HEK293T (cell line): ENCODE results near the gene DNAJC17.
A peak's percentile ranks its signal among the peaks of the same experiment; 100 is the strongest.

Experiments used
- CTCF ChIA-PET: fragments of 350-600 bp; formaldehyde crosslinking; extraction: SDS; loops from one replicate; lab custom pipeline; 2021; ENCODE audit warnings: antibody characterized with exemption, inconsistent platforms; lab: Yijun Ruan, JAX
- POLR2A ChIA-PET: fragments of 350-600 bp; formaldehyde crosslinking; extraction: SDS; loops from one replicate; lab custom pipeline; 2020; ENCODE audit warnings: antibody characterized with exemption, inconsistent platforms; lab: Yijun Ruan, JAX
- DNase-seq: peaks from one replicate; pipeline ENCODE4 v3.0.0; 2012; ENCODE audit warnings: mixed read lengths; ENCODE audit errors: extremely low spot score
- ARNT ChIP-seq: fragments of 450-650 bp; IDR thresholded peaks from 2 replicates; pipeline ENCODE4 v1.6.1; 2017; ENCODE audit warnings: mild to moderate bottlenecking
- BHLHE40 ChIP-seq: fragments of 450-650 bp; IDR thresholded peaks from 2 replicates; pipeline ENCODE4 v1.6.1; 2016; ENCODE audit warnings: mild to moderate bottlenecking, moderate library complexity, borderline replicate concordance
- CTBP1 ChIP-seq: fragments of 450-650 bp; IDR thresholded peaks from 2 replicates; pipeline ENCODE4 v1.6.1; 2016; ENCODE audit warnings: borderline replicate concordance
- ELF4 ChIP-seq: fragments of 450-650 bp; IDR thresholded peaks from 2 replicates; pipeline ENCODE4 v1.6.1; 2017; ENCODE audit warnings: antibody characterized with exemption
- FOXA1 ChIP-seq: fragments of 450-650 bp; IDR thresholded peaks from 2 replicates; pipeline ENCODE4 v1.6.1; 2016; ENCODE audit warnings: mild to moderate bottlenecking
- FOXK2 ChIP-seq: fragments of 450-650 bp; IDR thresholded peaks from 2 replicates; pipeline ENCODE4 v1.6.1; 2016; ENCODE audit warnings: mild to moderate bottlenecking
- FOXM1 ChIP-seq: fragments of 450-650 bp; IDR thresholded peaks from 2 replicates; pipeline ENCODE4 v1.6.1; 2017; ENCODE audit warnings: mild to moderate bottlenecking, borderline replicate concordance
- HDGF ChIP-seq: fragments of 450-650 bp; IDR thresholded peaks from 2 replicates; pipeline ENCODE4 v1.6.1; 2017; ENCODE audit warnings: antibody characterized with exemption, borderline replicate concordance
- L3MBTL2 ChIP-seq: fragments of 450-650 bp; conservative IDR thresholded peaks from 2 replicates; pipeline ENCODE4 v1.6.1; 2016; ENCODE audit warnings: mild to moderate bottlenecking
- LEF1 ChIP-seq: fragments of 450-650 bp; IDR thresholded peaks from 2 replicates; pipeline ENCODE4 v1.6.1; 2017; ENCODE audit warnings: mild to moderate bottlenecking, borderline replicate concordance
- NFRKB ChIP-seq: fragments of 450-650 bp; IDR thresholded peaks from 2 replicates; pipeline ENCODE4 v1.6.1; 2016; ENCODE audit warnings: mild to moderate bottlenecking, moderate library complexity
- SP1 ChIP-seq: fragments of 450-650 bp; IDR thresholded peaks from 2 replicates; pipeline ENCODE4 v1.6.1; 2017
- SUZ12 ChIP-seq: fragments of 450-650 bp; IDR thresholded peaks from 2 replicates; pipeline ENCODE4 v1.6.1; 2016; ENCODE audit warnings: mild to moderate bottlenecking
- TARDBP ChIP-seq: fragments of 450-650 bp; IDR thresholded peaks from 2 replicates; pipeline ENCODE4 v1.6.1; 2016
- ZNF384 ChIP-seq: fragments of 450-650 bp; IDR thresholded peaks from 2 replicates; pipeline ENCODE4 v1.6.1; 2016
- TF ChIP-seq, protein P1 (sequence below): fragments of 450-650 bp; IDR thresholded peaks from 2 replicates; pipeline ENCODE4 v1.6.1; 2016

DNAJC17 gene

DNA sequence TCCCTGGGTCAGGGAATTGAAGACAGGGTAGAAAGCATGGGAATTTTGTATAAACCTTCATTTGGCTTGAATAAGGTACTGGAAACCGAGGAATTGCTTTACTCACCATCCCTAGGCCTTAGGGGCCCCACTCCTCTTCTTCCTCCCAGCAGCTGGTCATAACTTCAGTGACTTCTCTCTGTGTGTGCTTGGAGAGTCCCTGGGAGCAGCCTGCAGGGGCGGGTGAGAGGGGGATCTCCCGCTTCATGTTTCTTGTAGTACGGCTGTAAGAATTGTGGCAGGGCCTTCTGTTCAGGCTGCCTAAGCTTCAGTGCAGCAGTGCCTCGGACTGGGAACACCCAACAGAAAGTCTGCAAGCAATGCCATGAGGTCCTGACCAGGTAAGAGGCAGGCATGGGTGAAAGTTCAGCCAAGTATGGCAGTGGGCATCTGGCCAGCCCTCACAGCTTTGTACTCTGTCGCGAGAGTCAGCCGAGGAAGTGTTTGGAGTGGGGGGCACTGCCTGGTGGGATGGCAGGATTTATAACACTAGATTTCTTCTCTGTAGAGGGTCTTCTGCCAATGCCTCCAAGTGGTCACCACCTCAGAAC is 1.7 kb upstream of the DNAJC17 start:
- ChIA-PET POLR2A (no interaction called here), CTCF (interaction anchor here (0.6 kb wide), 2 partner anchors 49 kb away, joined by 3 to 5 read pairs; no protein-coding TSS in a partner anchor)
- TF ChIP-seq LEF1 (no peak), ARNT (no peak), ZNF384 (no peak), CTBP1 (no peak), FOXA1 (no peak), L3MBTL2 (no peak), HDGF (no peak), TARDBP (no peak)
- no peak for DNase-seq

DNA sequence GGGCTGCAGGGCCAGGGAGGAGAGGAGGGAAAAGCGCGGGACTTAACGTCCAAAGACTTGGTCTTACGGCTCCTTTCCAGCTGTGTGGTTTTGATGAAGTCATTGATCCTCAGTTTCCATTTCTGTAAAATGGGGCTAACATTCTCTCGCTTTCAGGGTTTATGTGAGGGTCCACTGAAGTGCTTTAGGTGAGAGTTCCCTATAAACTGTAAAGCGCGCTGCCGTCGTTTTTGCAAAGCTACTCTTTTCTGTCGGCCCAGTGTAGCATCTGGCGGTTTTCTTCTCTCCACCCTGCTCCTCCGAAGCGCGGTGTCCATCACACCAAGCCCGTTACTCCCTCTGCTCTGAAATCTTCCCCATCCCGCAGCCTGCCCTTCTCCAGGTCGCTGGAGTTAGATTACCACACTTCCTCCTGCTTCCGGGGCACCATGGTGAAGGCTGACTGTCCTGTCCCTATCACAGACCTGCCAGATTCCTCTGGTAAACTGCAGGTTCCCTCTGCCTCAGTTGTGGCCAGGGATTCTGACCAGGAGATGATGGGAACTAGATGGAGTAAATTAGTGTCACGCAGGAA is 702 bp upstream of the DNAJC17 start:
- DNase-seq = no peak
- TF ChIP-seq L3MBTL2 (0 out of 2 replicates have a peak, but pooled peaks have one; percentile 25), HDGF (no peak), BHLHE40 (no peak)
- ChIA-PET CTCF (interaction anchor here (0.6 kb wide), 1 partner anchor 50 kb away, joined by 3 read pairs; no protein-coding TSS in a partner anchor), POLR2A (interaction anchor here (0.9 to 2.1 kb wide), 11 partner anchors 8 to 113 kb away, joined by 3 to 9 read pairs (median 5); partner anchors contain the start of genes GCHFR, PPP1R14D, RAD51 and VPS18)

DNA sequence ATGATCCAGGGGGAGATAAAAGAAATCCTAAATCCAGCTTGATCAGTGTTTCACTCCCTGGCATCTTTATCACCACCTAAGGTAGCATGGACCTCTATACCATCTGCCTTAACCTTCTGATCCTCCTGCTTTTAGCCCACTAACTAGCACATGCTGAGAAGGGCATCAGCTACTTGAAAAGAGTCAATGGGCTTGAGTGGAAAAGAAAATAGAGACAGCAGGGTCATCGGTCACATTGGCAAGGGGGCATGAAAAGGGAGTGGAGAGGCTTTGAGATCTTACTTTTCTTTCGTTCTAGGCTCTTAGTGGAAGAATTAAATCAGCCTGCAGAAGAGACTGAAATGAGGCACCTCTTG is 623 bp downstream of the DNAJC17 start:
- ChIA-PET CTCF (no interaction called here), POLR2A (interaction anchor here (1.3 to 2.1 kb wide), 8 partner anchors 9 to 112 kb away, joined by 3 to 9 read pairs (median 6); partner anchors contain the start of genes GCHFR, PPP1R14D, RAD51 and VPS18)
- TF ChIP-seq TARDBP = no peak
- no peak for TF ChIP-seq FOXM1
- no peak for TF ChIP-seq ZNF384
- TF ChIP-seq NFRKB = no peak
- TF ChIP-seq ARNT = no peak
- no peak for TF ChIP-seq FOXA1
- DNase-seq = no peak

DNA sequence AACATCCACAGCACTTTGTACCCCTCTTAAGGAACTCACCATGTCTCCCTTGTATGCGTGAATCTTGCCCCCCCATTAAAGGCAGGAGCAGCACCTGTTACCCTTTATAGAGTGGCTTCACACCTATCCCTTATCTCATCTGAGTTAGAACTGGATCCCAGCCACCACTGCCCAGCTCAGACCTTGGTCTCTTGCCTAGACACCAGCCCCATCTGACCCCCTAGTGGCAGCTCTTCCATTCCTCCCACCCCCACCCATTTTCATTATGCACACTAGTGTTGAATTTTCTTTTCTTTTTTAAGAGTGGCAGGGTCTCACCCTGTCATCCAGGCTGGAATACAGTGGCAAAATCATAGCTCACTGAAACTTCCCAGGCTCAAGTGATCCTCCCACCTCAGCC is 3.6 kb downstream of the DNAJC17 start:
- TF ChIP-seq CTBP1 = no peak
- no peak for DNase-seq
- ChIA-PET POLR2A (no interaction called here), CTCF (interaction anchor here (0.5 to 0.6 kb wide), 2 partner anchors 78 to 124 kb away, joined by 3 read pairs; no protein-coding TSS in a partner anchor)

DNA sequence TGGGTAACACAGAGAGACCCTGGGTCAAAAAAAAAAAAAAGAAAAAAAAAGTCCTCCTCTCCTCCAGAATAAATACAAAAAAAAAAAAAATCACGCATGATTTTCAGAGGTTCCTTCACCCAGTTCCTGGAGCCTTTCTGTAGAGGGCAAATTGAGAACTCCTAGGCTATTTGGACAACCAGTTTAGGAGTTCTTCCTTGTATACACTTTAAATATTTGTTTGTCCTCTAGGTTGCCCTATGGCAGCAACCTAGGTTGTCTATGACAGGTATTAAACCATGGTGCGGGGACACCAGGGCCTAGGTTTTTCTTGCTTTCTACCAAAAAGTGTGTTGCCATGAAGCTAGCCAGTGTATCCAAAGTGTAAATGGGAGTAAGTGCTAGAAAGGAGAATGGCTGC is 4.2 kb downstream of the DNAJC17 start:
- TF ChIP-seq, protein P1, sequence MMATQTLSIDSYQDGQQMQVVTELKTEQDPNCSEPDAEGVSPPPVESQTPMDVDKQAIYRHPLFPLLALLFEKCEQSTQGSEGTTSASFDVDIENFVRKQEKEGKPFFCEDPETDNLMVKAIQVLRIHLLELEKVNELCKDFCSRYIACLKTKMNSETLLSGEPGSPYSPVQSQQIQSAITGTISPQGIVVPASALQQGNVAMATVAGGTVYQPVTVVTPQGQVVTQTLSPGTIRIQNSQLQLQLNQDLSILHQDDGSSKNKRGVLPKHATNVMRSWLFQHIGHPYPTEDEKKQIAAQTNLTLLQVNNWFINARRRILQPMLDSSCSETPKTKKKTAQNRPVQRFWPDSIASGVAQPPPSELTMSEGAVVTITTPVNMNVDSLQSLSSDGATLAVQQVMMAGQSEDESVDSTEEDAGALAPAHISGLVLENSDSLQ = no peak
- TF ChIP-seq CTBP1 = no peak
- TF ChIP-seq FOXM1 = no peak
- no peak for TF ChIP-seq ZNF384
- TF ChIP-seq NFRKB = no peak
- TF ChIP-seq HDGF = no peak
- no peak for TF ChIP-seq L3MBTL2
- TF ChIP-seq FOXK2 = no peak
- TF ChIP-seq TARDBP = no peak
- no peak for TF ChIP-seq SUZ12
- POLR2A ChIA-PET = no interaction called here
- DNase-seq = no peak
- CTCF ChIA-PET = interaction anchor here (0.5 to 0.6 kb wide), 2 partner anchors 77 to 124 kb away, joined by 3 read pairs; no protein-coding TSS in a partner anchor

DNA sequence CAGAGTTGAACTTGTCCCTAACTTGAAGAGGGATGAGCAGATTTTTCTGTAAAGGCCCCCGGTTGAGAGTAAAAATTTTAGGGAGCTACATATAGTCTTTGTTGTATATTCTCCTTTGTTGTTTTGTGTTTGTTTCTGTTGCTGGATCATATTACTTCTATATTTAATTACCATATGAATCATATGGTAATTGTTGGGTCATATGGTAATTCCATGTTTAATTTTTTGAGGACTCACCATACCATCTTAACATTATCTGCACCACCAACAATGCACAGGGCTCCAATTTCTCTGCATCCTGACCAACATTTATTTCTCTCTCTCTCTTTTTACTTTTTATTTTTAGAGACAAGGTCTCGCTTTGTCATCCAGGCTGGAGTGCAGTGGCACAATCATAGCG is 7.8 kb downstream of the DNAJC17 start:
- ChIA-PET CTCF (no interaction called here), POLR2A (no interaction called here)
- TF ChIP-seq LEF1 (no peak), SP1 (no peak), CTBP1 (no peak), HDGF (no peak), FOXA1 (no peak), FOXK2 (no peak), ARNT (no peak), SUZ12 (no peak), L3MBTL2 (no peak), FOXM1 (no peak), ZNF384 (no peak), NFRKB (no peak), TARDBP (no peak), BHLHE40 (no peak), ELF4 (no peak)
- TF ChIP-seq, protein P1 = no peak
- no peak for DNase-seq

DNA sequence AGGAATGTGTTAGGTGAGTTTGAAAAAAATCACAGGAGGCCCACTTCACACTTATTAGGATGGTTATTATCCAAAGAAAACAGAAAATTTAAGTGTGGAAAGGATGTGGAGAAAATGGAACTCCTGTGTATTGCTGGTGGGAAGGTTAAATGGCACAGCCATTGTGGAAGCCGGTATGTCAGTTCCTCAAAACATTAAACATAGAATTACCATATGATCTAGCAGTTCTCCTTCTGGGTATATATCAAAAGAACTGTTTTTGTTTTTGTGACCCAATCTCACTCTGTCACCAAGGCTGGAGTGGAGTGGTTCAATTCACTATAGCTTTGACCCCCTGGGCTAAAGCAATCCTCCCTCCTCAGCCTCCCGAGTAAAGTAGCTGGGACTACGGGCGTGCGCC is 10.8 kb downstream of the DNAJC17 start:
- TF ChIP-seq SP1 = no peak
- ChIA-PET CTCF (no interaction called here), POLR2A (no interaction called here)
- DNase-seq = no peak

DNA sequence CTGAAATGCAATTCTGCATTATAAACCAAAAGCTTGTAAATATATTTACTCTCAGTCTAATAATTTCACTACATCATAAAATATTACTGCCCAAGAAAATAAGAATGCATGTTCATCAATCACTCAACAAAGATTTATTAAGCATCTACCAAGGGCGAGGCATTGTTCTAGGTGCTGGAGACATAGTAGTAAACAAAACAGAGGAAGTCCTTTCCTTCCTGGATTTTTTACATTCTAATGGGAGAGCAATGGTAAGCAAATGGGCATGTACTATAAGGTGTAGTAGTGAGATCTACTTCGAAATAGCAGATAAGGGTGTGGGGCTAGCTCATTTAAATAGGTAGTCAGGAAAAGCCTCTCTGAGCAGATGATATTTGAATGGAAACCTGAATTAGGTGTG is 11.2 kb downstream of the DNAJC17 start:
- CTCF ChIA-PET = no interaction called here
- POLR2A ChIA-PET = no interaction called here
- DNase-seq = no peak
- TF ChIP-seq SP1 (no peak), TARDBP (no peak), L3MBTL2 (no peak), NFRKB (no peak), FOXA1 (no peak), LEF1 (no peak), SUZ12 (no peak), BHLHE40 (no peak), ARNT (no peak), HDGF (no peak), FOXM1 (no peak), FOXK2 (no peak), ELF4 (no peak), CTBP1 (no peak), ZNF384 (no peak)
- TF ChIP-seq, protein P1 = no peak
